ENCODE results near the gene ARHGEF37. TPM values are rescaled to one million over a fixed set of nuclear protein-coding genes. Genes with fewer than 3 reads are reported as not detected.

The ARHGEF37 gene
- total and polyA plus RNA-seq, 2 of the 8 experiments (the other 6 are each of a cell fraction or from before 2014, with no cell fraction given): 0.21 to 0.48 TPM

DNA sequence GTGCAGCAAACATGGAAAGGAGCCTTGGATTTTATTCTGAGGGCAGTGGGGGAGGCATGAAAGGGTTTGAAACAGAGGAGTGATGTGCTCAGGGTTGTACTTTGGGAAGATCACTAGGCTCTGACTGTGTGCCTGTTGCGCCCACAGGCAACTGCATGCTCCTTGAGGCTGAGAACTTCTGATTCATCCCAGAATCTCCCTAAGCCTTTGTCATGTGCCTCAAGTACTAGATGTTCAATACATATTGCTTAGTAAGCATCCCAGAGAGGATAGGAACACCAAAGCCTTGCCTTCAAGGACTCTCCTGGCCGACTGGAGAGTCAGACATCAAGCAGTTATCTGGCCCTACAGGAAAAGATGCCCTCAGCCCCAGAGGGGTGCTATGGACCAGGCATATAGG lies 54.1 kb downstream of the ARHGEF37 start:
- Histone ChIP-seq H3K27me3 (replicated peaks in 1 of 4; ENCODE audit: control insufficient read depth in 3 of 4, extremely low read depth in 1 of 4, insufficient read depth in 3 of 4, low read length in 3 of 4) (no peaks in the 10 kb centered on the region; a peak in 1 of 7 replicates), H4K91ac (replicated peaks; ENCODE audit: insufficient read length, low read length) (no peak overlapping the region), H4K8ac (ENCODE audit: extremely low read depth, insufficient read depth, low read length) (no peak overlapping the region), H3K36me3 (ENCODE audit: control insufficient read depth in 2 of 4, insufficient read depth in 4 of 4, low read length in 3 of 4) (no peaks in the 10 kb centered on the region), H3K4me1 (replicated peaks in 1 of 4; ENCODE audit: control insufficient read depth in 3 of 4, insufficient read depth in 4 of 4, low read length in 3 of 4) (peaks cover 12 to 16% (median 12%) of the 10 kb centered on the region in 4 experiments), H3K79me2 (ENCODE audit: control insufficient read depth in 1 of 2, insufficient read depth in 2 of 2, low read length in 2 of 2) (no peaks in the 10 kb centered on the region), H3K4ac (replicated peaks; ENCODE audit: insufficient read length, low read depth, low read length) (no peak overlapping the region), H3K14ac (ENCODE audit: insufficient read length) (no peak overlapping the region), H3K4me2 (ENCODE audit: insufficient read depth in 1 of 2, low read depth in 2 of 2, low read length in 2 of 2) (no peak overlapping the region), H2AK5ac (ENCODE audit: low read depth, low read length) (no peak overlapping the region), H3K18ac (ENCODE audit: extremely low read depth, low read length) (no peak overlapping the region), H3K56ac (replicated peaks; ENCODE audit: insufficient read length, low read depth, low read length) (no peak overlapping the region), H2BK12ac (ENCODE audit: low read depth, low read length) (no peak overlapping the region), H2BK120ac (replicated peaks; ENCODE audit: low read depth, low read length) (no peak overlapping the region), H3K79me1 (ENCODE audit: low read depth, low read length) (no peaks in the 10 kb centered on the region), H4K20me1 (replicated peaks in 1 of 2; ENCODE audit: control insufficient read depth in 1 of 2, insufficient read depth in 2 of 2, low read length in 2 of 2) (no peaks in the 10 kb centered on the region), H2BK15ac (ENCODE audit: low read length) (no peak overlapping the region), H3K23me2 (ENCODE audit: low read depth, low read length) (no peaks in the 10 kb centered on the region), H4K5ac (ENCODE audit: insufficient read length, low read depth, low read length) (no peak overlapping the region), H2BK5ac (ENCODE audit: low read depth, low read length) (no peak overlapping the region), H2AFZ (ENCODE audit: low read length) (no peak overlapping the region), H3K4me3 (ENCODE audit: extremely low read depth in 1 of 4, insufficient read depth in 2 of 4, low read depth in 3 of 4, low read length in 4 of 4) (no peak overlapping the region), H2BK20ac (ENCODE audit: low read length) (no peak overlapping the region), H3K23ac (ENCODE audit: insufficient read length) (no peak overlapping the region), H3K9me3 (ENCODE audit: insufficient read depth in 2 of 2, low read depth in 1 of 2, low read length in 1 of 2) (no peaks in the 10 kb centered on the region), H3K9ac (replicated peaks in 1 of 4; ENCODE audit: extremely low read depth in 1 of 4, low read depth in 3 of 4, low read length in 3 of 4) (no peak overlapping the region), H3K27ac (ENCODE audit: low read depth, low read length) (no peak overlapping the region)
- DNase-seq (ENCODE audit: low read depth in 1 of 2, low spot score in 2 of 2) (no peak), FAIRE-seq (no peak)
- 80% methylated on average over 2 of the region's 2 CpGs; no CpG with 5 or more reads in 1 of the 2 experiments for WGBS, 2 experiments (ENCODE audit: extremely low coverage in 1 of 2, insufficient coverage in 1 of 2, insufficient read length in 1 of 2, insufficient replicate concordance in 2 of 2, low coverage in 1 of 2, low lambda C conversion rate in 2 of 2, missing lambda C conversion rate in 1 of 2)
- TF ChIP-seq POLR2A (IDR thresholded peaks at IDR 0.05; ENCODE audit: control extremely low read depth in 1 of 2, low read depth in 2 of 2, low read length in 2 of 2) (no peak), SUZ12 (IDR thresholded peaks at IDR 0.05; ENCODE audit: low read length) (no peak), KDM1A (IDR thresholded peaks at IDR 0.05; ENCODE audit: borderline replicate concordance, low read length) (no peak), HDAC6 (IDR thresholded peaks at IDR 0.05; ENCODE audit: low read depth, low read length) (no peak)
- ChIA-PET POLR2A (ENCODE audit: partially characterized antibody) (no interaction called here), CTCF (ENCODE audit: partially characterized antibody) (interaction anchor here (1.1 to 19.9 kb wide), 10 partner anchors 11 to 259 kb away, joined by 3 to 470 read pairs (median 8); no protein-coding TSS in a partner anchor)
